ENCODE measurements around the gene SEC14L3. TPM values are rescaled to one million over a fixed set of nuclear protein-coding genes. Genes with fewer than 3 reads are reported as not detected.

Gene SEC14L3
- total and polyA plus RNA-seq, 2 of the 13 experiments (the other 11 are each of a cell fraction or from before 2014, with no cell fraction given) = not detected

GRCh38 chr22:30479981-30480380 lies 8.2 kb upstream of the SEC14L3 start:
- intact Hi-C loops (cut with micrococcal nuclease; ENCODE audit: unreplicated experiment) (no loop called here), in situ Hi-C loops (cut with HindIII; ENCODE audit: extremely low pct_ligation_motif_present, low pct_unique_long_range_greater_than_20kb) (loop anchor here (10.0 kb wide), 1 partner anchor 215 kb away; the partner anchor contains the start of gene OSM)
- BruUV-seq (replicated peaks) = no TSS peak
- Histone ChIP-seq H3K4me1 (ENCODE audit: insufficient read depth, low read length) (no peaks in the 10 kb centered on the region), H2AFZ (ENCODE audit: low read length) (no peak overlapping the region), H3K9ac (ENCODE audit: insufficient read depth, low read depth, low read length) (no peak overlapping the region), H3K9me3 (ENCODE audit: low read length) (no peaks in the 10 kb centered on the region), H3K4me2 (ENCODE audit: low read depth, low read length) (no peak overlapping the region), H3K4me3 (replicated peaks in 1 of 3; ENCODE audit: insufficient read depth in 1 of 3, low read depth in 2 of 3, low read length in 3 of 3) (no peak overlapping the region), H3K36me3 (replicated peaks in 1 of 2; ENCODE audit: control insufficient read depth in 1 of 2, insufficient read depth in 2 of 2, low read length in 2 of 2) (no peaks in the 10 kb centered on the region), H3K27ac (ENCODE audit: extremely low read length, insufficient read depth, low read length) (no peak overlapping the region), H4K20me1 (ENCODE audit: insufficient read depth, low read length) (no peaks in the 10 kb centered on the region), H3K27me3 (ENCODE audit: control insufficient read depth in 1 of 2, insufficient read depth in 2 of 2, low read length in 2 of 2) (peaks cover 2 to 32% of the 10 kb centered on the region in 2 experiments; a peak in 4 of 5 replicates), H3K79me2 (ENCODE audit: insufficient read depth, low read length) (no peaks in the 10 kb centered on the region)
- ChIA-PET CTCF (ENCODE audit: low intra/inter-chr PET ratio, low total read pairs) (no interaction called here), POLR2A (no interaction called here)
- ATAC-seq (no peak), DNase-seq (ENCODE audit: low spot score) (no peak), FAIRE-seq (no peak)
- whole genome bisulfite sequencing (ENCODE audit: low lambda C conversion rate) = 20% methylated on average over 2 of the region's 2 CpGs
- TF ChIP-seq WIZ (CRISPR knock-in tag; IDR thresholded peaks at IDR 0.05) (no peak), TBX2 (CRISPR knock-in tag; IDR thresholded peaks at IDR 0.05; ENCODE audit: borderline replicate concordance) (no peak), ETV6 (CRISPR knock-in tag; conservative IDR thresholded peaks at IDR 0.05) (no peak), ZNF121 (CRISPR knock-in tag; IDR thresholded peaks at IDR 0.05) (no peak), HINFP (CRISPR knock-in tag; IDR thresholded peaks at IDR 0.05; ENCODE audit: low read depth) (no peak), ZNF44 (CRISPR knock-in tag; IDR thresholded peaks at IDR 0.05) (no peak), RAD21 (CRISPR knock-in tag; IDR thresholded peaks at IDR 0.05) (no peak), ZNF552 (CRISPR knock-in tag; IDR thresholded peaks at IDR 0.05; ENCODE audit: borderline replicate concordance) (no peak), SIX4 (CRISPR knock-in tag; IDR thresholded peaks at IDR 0.05) (no peak), ZNF3 (CRISPR knock-in tag; IDR thresholded peaks at IDR 0.05) (no peak), FLYWCH1 (CRISPR knock-in tag; IDR thresholded peaks at IDR 0.05) (no peak), ZNF878 (CRISPR knock-in tag; IDR thresholded peaks at IDR 0.05) (no peak), DNMT1 (CRISPR knock-in tag; IDR thresholded peaks at IDR 0.05) (no peak)
- TF ChIP-seq, protein P1, sequence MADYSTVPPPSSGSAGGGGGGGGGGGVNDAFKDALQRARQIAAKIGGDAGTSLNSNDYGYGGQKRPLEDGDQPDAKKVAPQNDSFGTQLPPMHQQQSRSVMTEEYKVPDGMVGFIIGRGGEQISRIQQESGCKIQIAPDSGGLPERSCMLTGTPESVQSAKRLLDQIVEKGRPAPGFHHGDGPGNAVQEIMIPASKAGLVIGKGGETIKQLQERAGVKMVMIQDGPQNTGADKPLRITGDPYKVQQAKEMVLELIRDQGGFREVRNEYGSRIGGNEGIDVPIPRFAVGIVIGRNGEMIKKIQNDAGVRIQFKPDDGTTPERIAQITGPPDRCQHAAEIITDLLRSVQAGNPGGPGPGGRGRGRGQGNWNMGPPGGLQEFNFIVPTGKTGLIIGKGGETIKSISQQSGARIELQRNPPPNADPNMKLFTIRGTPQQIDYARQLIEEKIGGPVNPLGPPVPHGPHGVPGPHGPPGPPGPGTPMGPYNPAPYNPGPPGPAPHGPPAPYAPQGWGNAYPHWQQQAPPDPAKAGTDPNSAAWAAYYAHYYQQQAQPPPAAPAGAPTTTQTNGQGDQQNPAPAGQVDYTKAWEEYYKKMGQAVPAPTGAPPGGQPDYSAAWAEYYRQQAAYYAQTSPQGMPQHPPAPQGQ (CRISPR knock-in tag; IDR thresholded peaks at IDR 0.05; ENCODE audit: borderline replicate concordance) = no peak

Measured in HepG2 (cell line).